Activated T-cell treated with anti-CD3 and anti-CD28 coated beads, Interleukin-2, amount 50 U/mL, for 4 hours (primary cell): ENCODE data around the gene DHRSX. TPM values are rescaled to one million over a fixed set of nuclear protein-coding genes. Genes with fewer than 3 reads are reported as not detected.
"Not testable (repeated sequence)": the region's sequence is repeated elsewhere in the genome, so short reads cannot be mapped to it uniquely, and the experiment has no call there.

Source experiments
- ATAC-seq, 2 donors: fragments of 200-7000 bp; cut with Tn5 transposase; one replicate each; pipeline ENCODE4 v1.10.0; 2021
- DNase-seq: peaks from one replicate; pipeline ENCODE4 v3.0.0-alpha.2; 2020
- H3K27me3 Mint-ChIP-seq: one replicate; pipeline ENCODE4 v1.8.0; 2021; ENCODE audit warnings: low read depth, mixed read lengths
- H3K36me3 Mint-ChIP-seq: one replicate; pipeline ENCODE4 v1.8.0; 2022; ENCODE audit warnings: mixed read lengths; ENCODE audit not compliant: insufficient read depth
- H3K4me1 Mint-ChIP-seq: one replicate; pipeline ENCODE4 v1.8.0; 2021; ENCODE audit warnings: low read depth, mixed read lengths
- H3K4me3 Mint-ChIP-seq: one replicate; pipeline ENCODE4 v1.8.0; 2021; ENCODE audit warnings: mild to moderate bottlenecking, moderate library complexity, mixed read lengths
- H3K9me3 Mint-ChIP-seq: one replicate; pipeline ENCODE4 v1.8.0; 2021; ENCODE audit warnings: mixed read lengths
- total RNA-seq, 3 donors: library from RNA; stranded (reverse); gene quantifications; one replicate each; pipeline ENCODE4 v1.2.1, GENCODE V29; 2021

DHRSX gene
- total RNA-seq, 3 donors from 2014 or later, result 19.3 to 23.2 (median 22.0) TPM

DNA sequence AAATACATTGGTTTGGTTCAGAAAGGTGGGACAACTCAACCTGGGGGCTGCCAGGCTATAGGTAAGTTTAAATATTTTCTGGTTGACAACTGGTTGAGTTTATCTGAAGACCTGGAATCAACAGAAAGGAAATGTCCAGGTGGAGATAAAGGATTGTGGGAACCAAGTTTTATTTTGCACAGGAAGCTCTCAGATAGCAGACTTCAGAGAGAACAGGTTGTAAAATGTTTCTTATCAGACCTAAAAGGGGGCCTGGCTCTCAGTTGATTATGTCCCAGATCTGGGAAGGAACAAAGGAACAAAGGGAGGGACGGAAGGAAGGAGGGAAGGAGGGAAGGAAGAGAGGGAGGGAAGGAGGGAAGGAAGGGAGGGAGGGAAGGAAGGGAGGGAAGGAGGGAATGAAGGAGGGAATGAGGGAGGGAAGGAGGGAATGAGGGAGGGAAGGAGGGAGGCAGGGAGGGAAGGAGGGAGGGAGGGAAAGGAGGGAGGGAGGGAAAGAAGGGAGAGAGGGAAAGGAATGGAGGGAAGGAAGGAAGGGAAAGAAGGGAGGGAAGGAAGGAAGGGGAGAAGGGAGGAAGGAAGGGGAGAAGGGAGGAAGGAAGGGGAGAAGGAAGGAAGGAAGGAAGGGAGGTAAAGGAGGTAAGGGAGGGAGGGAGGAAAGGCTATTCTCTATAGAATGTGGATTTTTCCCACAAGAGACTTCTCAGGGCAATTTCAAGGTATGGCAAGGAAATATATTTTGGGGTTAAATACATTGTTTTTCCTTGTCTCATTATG is 186.7 kb downstream of the DHRSX start:
- ATAC-seq (no peak), DNase-seq (no peak)
- Mint-ChIP-seq H3K4me3 (no peak overlapping the region), H3K27me3 (no peaks in the 10 kb centered on the region), H3K4me1 (no peaks in the 10 kb centered on the region), H3K9me3 (peaks cover 4% of the 10 kb centered on the region), H3K36me3 (peaks cover 31% of the 10 kb centered on the region)

DNA sequence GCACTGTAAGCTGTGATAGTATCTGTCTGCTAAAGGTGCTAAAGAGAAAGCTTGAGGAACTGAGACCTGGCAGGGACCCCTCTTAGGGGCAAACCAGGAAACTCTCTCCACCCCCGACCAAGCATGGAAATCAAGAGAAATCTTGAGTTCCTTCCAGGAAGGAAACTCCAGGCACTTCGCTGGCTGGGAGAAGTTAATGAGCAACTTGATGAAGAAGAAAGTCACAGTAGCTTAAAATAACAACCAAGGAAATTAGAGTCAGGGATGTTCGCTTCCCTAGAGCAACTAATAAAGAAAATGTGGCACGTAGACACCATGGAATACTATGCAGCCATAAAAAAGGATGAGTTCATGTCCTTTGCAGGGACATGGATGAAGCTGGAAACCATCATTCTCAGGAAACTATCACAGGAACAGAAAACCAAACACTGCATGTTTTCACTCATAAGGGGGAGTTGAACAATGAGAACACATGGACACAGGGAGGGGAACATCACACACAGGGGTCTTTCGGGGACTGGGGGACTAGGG is 188.7 kb downstream of the DHRSX start:
- not testable (repeated sequence) for H3K9me3 Mint-ChIP-seq, ATAC-seq, H3K27me3 Mint-ChIP-seq, H3K4me3 Mint-ChIP-seq, H3K4me1 Mint-ChIP-seq, DNase-seq
- H3K36me3 Mint-ChIP-seq, result peaks cover 21% of the 10 kb centered on the region

DNA sequence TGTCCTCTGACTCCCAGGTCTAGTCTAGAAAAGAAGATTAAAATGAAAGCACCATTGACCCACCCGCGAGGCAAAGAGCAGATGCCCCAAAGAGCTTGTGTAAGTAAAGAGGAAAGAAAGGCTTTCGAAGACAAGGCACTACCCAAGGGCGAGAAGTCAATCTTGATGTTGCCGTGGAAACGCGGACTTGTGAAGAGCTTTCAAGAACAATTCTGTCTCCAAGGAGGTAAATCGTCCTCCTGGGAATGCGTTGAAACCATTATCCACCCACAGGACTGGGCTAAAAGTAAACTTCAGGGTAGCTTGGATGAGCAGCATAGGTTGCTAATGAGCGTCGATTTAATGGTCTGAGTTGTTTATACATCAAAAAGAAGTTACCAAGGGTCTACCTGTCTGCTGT is 189.3 kb downstream of the DHRSX start:
- ATAC-seq (no peak), DNase-seq (no peak)
- no peak overlapping the region for H3K4me3 Mint-ChIP-seq
- peaks cover 26% of the 10 kb centered on the region for H3K36me3 Mint-ChIP-seq
- peaks cover 12% of the 10 kb centered on the region for H3K9me3 Mint-ChIP-seq
- H3K4me1 Mint-ChIP-seq, result no peaks in the 10 kb centered on the region
- no peaks in the 10 kb centered on the region for H3K27me3 Mint-ChIP-seq

DNA sequence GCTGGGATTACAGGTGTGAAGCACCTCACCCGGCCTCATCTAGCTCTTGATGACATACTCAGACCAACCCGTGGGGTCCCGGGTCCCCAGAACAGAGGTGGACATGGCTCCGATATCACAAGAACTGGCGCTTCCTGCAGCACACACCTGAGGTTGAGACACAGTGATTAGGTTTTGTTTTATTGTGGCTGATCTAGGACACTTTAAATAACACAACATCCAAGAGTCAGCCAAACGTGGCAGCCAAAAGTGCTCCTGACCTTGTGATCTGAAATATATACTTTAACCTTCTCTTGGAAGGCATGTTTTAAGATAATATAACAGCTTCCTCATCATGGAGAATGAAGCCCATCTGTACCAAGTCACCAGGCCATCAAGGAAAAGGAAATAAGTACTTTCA is 198.9 kb downstream of the DHRSX start:
- ATAC-seq (no peak), DNase-seq (no peak)
- no peaks in the 10 kb centered on the region for H3K4me1 Mint-ChIP-seq
- peaks cover 20% of the 10 kb centered on the region for H3K9me3 Mint-ChIP-seq
- peaks cover 31% of the 10 kb centered on the region for H3K36me3 Mint-ChIP-seq
- H3K27me3 Mint-ChIP-seq, result no peaks in the 10 kb centered on the region
- H3K4me3 Mint-ChIP-seq, result no peak overlapping the region

DNA sequence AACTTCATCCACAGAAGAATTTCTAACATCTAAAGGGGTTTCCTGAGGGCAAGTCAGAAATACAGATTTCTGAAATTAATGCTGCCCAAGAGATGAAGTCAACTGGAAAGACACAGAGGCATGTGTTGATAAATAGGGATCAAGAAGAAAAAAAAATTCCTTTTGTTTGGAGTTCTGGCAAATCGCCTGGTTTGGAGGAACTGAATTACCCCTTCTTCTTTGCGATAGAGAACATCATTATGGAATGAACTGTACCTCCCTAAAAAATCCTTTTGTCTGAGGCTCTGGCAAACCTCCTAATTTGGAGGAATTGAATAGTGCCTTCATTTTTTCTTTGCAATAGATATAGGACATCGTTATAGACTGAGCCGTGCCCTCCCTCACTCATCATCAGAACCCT is 200.9 kb downstream of the DHRSX start:
- Mint-ChIP-seq H3K4me1 (no peaks in the 10 kb centered on the region), H3K9me3 (peaks cover 19% of the 10 kb centered on the region), H3K36me3 (peaks cover 23% of the 10 kb centered on the region), H3K27me3 (no peaks in the 10 kb centered on the region), H3K4me3 (no peak overlapping the region)
- no peak for DNase-seq
- ATAC-seq, result no peak

DNA sequence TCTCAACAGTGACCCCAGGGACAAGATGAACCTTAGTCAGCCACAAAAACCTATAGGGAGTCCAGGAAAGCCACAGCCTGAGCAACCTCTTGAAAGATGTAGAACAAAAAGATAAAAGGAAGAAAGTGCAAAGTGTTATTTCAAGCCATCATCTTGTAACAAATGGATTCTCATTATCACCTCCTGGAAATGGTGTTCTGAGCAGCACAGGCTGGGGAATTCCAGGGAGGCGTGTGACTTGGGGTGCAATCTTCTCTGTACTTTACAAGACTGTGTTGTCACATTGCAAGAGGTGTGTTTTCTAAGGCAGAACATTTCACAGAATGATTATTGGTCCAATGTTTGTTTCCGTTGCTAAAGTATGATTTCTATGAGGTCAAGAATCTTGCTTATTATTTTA is 214.0 kb downstream of the DHRSX start:
- Mint-ChIP-seq H3K36me3 (peaks cover 52% of the 10 kb centered on the region), H3K9me3 (peaks cover 3% of the 10 kb centered on the region), H3K27me3 (no peaks in the 10 kb centered on the region), H3K4me3 (no peak overlapping the region), H3K4me1 (no peaks in the 10 kb centered on the region)
- ATAC-seq, result no peak
- no peak for DNase-seq

DNA sequence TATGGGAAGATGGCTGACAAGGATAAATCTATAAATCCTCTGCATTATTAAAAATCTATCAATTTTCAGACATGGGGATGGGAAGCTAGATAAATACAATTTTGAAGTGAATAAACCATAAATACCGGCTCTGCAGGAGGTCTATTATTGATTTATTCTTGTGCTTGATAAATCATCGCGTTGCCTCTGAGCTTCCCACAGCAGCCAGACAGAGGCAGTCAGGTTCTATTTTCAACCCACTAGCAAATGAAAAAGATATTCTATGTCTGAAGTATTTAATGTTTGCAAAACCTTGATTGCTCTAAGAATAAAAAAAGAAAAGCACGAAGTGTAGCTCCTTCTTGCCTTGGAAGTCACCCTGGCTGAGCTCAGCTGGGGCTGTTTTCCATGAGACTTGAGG is 216.2 kb downstream of the DHRSX start:
- no peaks in the 10 kb centered on the region for H3K27me3 Mint-ChIP-seq
- H3K4me3 Mint-ChIP-seq, result no peak overlapping the region
- H3K4me1 Mint-ChIP-seq, result no peaks in the 10 kb centered on the region
- H3K36me3 Mint-ChIP-seq, result peaks cover 34% of the 10 kb centered on the region
- ATAC-seq (no peak), DNase-seq (no peak)
- peaks cover 3% of the 10 kb centered on the region for H3K9me3 Mint-ChIP-seq

DNA sequence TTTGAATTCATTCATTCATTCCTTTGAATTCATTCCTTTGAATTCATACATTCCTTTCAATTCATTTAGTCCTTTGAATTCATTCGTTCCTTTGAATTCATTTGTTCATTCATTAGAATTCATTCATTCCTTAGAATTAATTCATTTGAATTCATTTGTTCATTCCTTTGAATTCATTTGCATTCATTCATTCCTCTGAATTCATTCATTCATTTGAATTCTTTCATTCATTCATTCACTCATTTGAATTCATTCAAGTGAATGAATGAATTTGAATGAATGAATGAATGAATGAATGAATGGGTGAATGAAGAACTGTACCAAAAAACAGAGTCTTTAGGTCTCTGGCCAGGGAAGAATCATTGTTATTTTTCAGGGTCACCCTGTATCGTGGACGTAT is 216.6 kb downstream of the DHRSX start:
- ATAC-seq, result no peak

DNA sequence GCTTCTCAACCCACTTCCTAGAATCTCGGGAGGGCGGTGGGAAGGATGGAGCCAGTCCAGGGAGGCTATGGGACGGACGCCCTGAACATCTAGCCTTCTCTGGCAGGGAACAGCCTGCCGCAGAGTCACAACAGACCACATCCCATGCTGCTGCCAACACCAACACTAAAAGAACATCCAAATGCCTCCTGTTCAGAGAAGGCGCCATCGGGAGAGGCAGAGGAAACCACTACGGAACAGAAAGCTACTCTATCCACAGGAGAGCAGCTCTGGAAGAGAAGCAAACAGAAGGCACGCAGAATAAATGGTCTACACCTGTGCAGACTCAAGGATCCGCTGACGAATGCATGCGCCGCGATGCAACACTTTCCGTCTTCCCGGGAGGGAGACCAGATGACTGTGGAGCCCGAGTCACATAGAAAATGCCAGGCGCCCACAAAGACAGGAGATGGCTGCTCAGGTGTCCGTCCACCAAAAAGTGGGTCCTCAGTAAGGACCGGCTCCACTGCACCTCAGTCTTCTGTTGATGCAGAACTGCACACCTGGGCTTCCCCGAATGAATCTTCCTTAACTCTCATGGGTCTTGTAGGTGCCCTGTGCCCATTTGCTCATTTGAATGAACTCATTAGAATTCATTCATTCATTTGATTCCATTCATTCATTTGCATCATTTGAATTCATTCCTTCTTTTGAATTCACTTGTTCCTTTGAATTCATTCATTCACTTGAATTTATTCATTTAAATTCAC is 217.5 kb downstream of the DHRSX start:
- peaks cover 3% of the 10 kb centered on the region for H3K9me3 Mint-ChIP-seq
- H3K4me3 Mint-ChIP-seq, result no peak overlapping the region
- ATAC-seq (no peak), DNase-seq (no peak)
- H3K4me1 Mint-ChIP-seq, result no peaks in the 10 kb centered on the region
- H3K36me3 Mint-ChIP-seq, result peaks cover 28% of the 10 kb centered on the region
- H3K27me3 Mint-ChIP-seq, result no peaks in the 10 kb centered on the region

More for the DNA sequence above, 216.6 kb downstream of the DHRSX start:
- no peaks in the 10 kb centered on the region for H3K4me1 Mint-ChIP-seq
- DNase-seq, result no peak
- no peaks in the 10 kb centered on the region for H3K27me3 Mint-ChIP-seq
- peaks cover 3% of the 10 kb centered on the region for H3K9me3 Mint-ChIP-seq
- no peak overlapping the region for H3K4me3 Mint-ChIP-seq
- peaks cover 30% of the 10 kb centered on the region for H3K36me3 Mint-ChIP-seq

DNA sequence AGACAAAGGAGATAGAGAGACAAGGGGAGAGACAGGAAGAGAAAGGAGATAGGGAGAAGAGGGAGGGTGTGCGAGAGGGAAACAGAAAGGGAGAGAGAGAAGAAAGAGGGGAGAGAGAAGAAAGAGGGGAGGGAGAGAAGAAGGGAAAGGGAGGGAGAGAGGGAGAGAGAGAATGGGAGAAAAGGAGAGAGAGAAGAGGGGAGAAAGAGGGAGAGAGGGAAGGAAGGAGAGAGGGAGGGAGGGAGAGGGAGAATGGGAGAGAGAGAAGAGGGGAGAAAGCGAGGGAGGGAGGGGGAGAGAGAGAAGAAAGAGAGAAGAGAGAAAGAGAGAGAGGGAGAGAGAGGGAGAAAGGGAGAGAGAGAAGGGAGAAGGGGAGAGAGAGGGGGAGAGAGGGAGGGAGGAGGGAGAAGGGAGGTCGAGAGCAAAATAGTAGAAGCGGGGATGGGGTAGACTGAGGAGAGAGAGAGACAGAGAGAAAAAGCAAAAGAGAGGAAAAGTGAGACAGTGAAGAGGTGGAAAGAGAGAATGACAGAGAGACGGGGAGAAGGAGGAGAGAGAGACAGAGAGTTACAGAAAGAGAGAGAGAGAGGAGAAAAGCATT is 218.2 kb downstream of the DHRSX start:
- Mint-ChIP-seq H3K27me3 (no peaks in the 10 kb centered on the region), H3K9me3 (no peaks in the 10 kb centered on the region), H3K4me1 (no peaks in the 10 kb centered on the region), H3K4me3 (no peak overlapping the region), H3K36me3 (peaks cover 24% of the 10 kb centered on the region)
- ATAC-seq (no peak), DNase-seq (no peak)

DNA sequence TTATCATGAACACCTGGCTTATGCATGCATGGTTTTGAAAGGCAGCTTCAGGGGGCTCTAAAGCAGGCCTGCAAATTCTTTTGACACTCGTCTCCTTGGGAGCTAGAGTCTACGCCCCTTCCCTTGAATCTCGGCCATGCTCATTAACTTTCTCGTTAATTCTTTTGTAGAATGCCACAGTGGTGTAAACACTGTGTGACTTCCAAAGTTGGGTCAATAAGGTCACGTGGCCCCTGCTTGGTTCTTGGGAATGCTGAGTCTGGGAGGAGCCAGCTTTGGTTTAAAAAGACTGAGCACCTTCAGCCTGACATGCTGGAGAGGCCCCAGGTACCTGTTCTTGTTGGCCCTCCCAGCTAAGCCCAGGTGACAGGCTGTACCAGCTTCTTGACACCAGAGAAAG is 228.4 kb downstream of the DHRSX start:
- DNase-seq, result no peak
- H3K9me3 Mint-ChIP-seq, result no peaks in the 10 kb centered on the region
- no peak for ATAC-seq
- no peak overlapping the region for H3K4me3 Mint-ChIP-seq
- H3K36me3 Mint-ChIP-seq, result peaks cover 33% of the 10 kb centered on the region
- no peaks in the 10 kb centered on the region for H3K27me3 Mint-ChIP-seq
- H3K4me1 Mint-ChIP-seq, result no peaks in the 10 kb centered on the region

DNA sequence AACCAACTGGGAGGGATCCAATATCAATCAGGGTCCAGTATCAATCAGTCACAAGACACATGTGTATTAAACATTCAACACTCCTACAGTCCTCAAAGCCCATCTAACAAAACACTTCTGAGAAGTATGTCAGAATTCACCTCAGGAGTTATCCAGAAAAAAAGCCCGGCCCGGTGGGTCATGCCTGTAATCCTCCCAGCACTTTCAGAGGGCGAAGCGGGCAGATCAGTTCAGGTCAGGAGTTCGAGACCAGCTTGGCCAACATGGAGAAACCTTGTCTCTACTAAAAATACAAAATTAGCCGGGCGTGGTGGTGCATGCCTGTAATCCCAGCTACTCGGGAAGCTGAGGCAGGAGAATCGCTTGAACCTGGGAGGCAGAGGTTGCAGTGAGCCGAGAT is 229.2 kb downstream of the DHRSX start:
- DNase-seq, H3K4me3 Mint-ChIP-seq, ATAC-seq, H3K27me3 Mint-ChIP-seq, H3K4me1 Mint-ChIP-seq, H3K9me3 Mint-ChIP-seq: not testable (repeated sequence)
- peaks cover 35% of the 10 kb centered on the region for H3K36me3 Mint-ChIP-seq

DNA sequence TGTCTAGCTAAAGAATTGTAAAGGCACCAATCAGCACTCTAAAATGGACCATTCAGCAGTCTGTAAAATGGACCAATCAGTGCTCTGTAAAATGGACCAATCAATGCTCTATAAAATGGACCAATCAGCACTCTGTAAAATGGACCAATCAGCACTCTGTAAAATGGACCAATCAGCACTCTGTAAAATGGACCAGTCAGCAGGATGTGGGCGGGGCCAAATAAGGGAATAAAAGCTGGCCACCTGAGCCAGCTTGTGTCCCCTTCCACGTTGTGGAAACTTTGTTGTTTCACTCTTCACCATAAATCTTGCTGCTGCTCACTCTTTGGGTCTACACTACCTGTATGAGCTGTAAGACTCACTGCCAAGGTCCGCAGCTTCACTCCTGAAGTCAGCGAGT is 230.0 kb downstream of the DHRSX start:
- DNase-seq, H3K4me1 Mint-ChIP-seq, H3K27me3 Mint-ChIP-seq, H3K4me3 Mint-ChIP-seq, ATAC-seq, H3K9me3 Mint-ChIP-seq: not testable (repeated sequence)
- H3K36me3 Mint-ChIP-seq, result peaks cover 33% of the 10 kb centered on the region

DNA sequence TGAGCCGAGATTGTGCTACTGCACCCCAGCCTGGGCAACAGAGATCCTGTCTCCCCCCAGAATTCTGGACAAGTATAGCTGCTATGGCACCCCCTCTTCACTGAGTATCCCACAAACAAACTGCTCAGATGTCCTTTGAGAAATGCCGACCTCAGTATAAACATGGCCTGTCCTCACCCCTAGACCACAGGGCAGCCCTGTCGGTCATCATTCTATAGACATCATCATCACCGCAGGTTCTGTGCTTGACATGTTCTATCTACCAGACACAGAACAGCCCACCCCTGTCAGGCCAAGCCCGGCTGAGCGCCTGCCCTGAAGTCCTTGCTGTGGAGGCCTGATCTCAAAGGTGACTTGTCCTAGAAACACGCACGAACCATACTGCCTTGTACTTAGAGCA is 232.9 kb downstream of the DHRSX start:
- H3K4me3 Mint-ChIP-seq, result no peak overlapping the region
- DNase-seq, result no peak
- H3K9me3 Mint-ChIP-seq, result no peaks in the 10 kb centered on the region
- no peaks in the 10 kb centered on the region for H3K27me3 Mint-ChIP-seq
- no peaks in the 10 kb centered on the region for H3K4me1 Mint-ChIP-seq
- peaks cover 40% of the 10 kb centered on the region for H3K36me3 Mint-ChIP-seq
- ATAC-seq, result no peak
